ENCODE results near the gene INCA1.
A peak's percentile ranks its signal among the peaks of the same experiment; 100 is the strongest.

DNA sequence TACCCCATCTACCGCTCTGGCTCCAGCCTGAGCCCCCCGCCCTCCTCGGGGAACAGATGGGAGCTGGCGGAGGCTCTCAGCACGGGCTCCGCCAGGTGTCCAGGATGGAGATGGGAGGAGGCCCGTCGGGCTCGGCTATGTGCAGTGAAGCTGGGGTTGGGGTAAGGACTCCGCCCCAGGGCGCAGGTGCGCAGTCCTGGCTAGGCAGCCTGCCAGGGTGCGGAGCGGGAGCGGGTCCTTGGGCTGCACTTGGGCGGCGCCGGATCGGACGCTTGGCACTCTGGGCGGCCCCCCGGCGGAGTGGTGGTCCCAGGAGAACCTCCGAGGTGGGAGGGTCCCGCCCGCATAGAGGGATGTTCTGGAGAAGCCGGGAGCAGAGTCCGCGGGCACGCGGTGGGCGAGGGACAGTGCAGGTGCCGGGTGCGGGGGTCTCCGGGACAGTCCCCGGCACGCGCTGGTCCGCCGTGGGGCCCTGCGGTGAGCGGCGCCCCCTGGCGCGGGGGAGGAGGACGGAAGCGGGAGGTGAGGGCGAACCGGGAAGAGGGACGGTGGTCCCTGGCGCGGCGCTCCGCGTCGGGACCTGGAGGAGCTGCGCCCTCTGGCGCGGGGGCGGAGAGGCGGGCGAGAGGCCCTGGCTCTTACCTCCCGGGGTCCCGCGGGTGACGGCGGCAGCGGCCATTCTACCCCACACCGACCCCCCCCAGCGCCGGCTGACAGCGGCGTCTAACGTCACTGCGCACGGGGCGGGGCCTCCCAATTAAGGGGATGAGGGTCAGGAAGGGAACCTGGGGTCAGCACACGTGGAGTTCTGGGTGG lies 10.2 kb downstream of the INCA1 start, which contains the start of gene CAMTA2:
- TF ChIP-seq POLR2AphosphoS5 (IDR thresholded peaks at IDR 0.05; ENCODE audit: low read depth, low read length), result no peak
- TF ChIP-seq POLR2A (IDR thresholded peaks at IDR 0.05; ENCODE audit: low read depth, low read length), result peak; percentile 74
- no peak for TF ChIP-seq TAF1 (IDR thresholded peaks at IDR 0.05; ENCODE audit: low read depth, low read length)
- TF ChIP-seq SPI1 (IDR thresholded peaks at IDR 0.05; ENCODE audit: low read depth, low read length), result 0 out of 2 replicates have a peak, but pooled peaks have one; percentile 7

All from GM12891 (cell line).